T-helper 1 cell (primary cell): ENCODE measurements around the gene DOCK10.
A peak's percentile ranks its signal among the peaks of the same experiment; 100 is the strongest.

Experiments used
- DNase-seq, 5 donors: peaks; one replicate each; pipeline ENCODE4 v3.0.0-alpha.2; 2012 to 2020

The DOCK10 gene

GRCh38 chr2:224944707-224945547, 97.3 kb downstream of the DOCK10 start:
- DNase-seq, result no peak

- DNase-seq, result peak in 1 of 5 donors; percentile 62
Observed at GRCh38 chr2:224943601-224944041, 98.6 kb downstream of the DOCK10 start.

DNA sequence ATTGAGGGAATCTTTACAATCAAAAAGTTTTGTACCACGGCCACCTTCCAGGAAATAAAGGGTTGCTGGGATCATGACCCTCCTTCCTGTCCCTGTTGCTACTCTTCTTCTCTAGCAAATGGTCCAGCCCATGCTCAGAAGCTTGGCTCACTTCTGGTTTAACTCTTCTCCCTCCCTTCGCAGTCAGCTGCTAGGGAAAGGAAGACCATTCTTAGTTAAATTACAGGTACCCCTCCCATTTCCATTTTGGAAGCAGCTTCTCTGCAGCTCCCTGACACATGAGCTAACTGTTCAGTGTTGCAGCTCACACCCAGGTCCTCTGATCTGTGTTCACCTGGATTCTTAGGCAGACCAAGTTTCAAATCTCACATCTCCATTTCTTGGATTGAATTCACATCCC, 100.3 kb downstream of the DOCK10 start:
- DNase-seq, result no peak

GRCh38 chr2:224940618-224941017, 101.7 kb downstream of the DOCK10 start:
- no peak for DNase-seq

GRCh38 chr2:224938651-224939182, 103.6 kb downstream of the DOCK10 start:
- peak in 1 of 5 donors; percentile 69 for DNase-seq

GRCh38 chr2:224937887-224938286, 104.4 kb downstream of the DOCK10 start:
- DNase-seq, result no peak

GRCh38 chr2:224934526-224935188, 107.6 kb downstream of the DOCK10 start:
- no peak for DNase-seq

DNA sequence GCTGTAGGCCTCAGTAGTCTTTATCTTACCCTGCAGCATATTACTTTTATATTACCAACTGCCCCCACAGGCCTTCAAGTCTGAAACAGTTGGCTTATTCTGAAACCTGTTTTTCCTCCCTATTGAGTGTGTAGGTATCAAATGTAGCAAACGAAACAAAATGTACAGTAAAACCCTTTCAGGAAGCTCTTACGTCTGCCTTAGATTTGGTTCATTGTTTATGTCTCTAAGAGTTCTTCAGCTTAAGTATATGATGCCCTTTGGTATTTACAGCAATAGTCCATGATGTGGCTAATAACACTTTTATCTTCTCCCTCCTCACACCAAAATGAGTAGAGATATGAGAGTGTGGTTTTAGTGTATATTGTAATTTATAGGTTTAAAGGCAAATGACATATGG, 108.8 kb downstream of the DOCK10 start:
- DNase-seq, result peak in 1 of 5 donors; percentile 47

DNA sequence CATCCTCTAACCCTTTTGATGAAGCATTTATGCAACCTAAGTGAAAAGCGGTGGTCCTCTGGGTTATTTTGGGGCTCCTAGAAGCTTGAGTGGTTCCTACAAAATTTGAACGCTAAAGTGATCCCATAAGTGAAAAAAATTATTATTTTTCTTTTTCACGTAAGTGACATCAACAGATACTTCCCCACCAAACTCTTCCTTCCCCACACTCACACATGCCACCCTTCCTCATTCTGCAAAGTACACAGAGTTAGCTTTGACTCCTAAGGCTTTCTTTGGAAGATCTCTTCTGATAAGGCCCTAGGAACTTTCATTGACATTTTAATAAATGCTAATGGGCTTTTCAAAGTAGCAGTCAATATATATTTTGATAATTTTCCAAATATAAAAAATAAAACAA, 109.7 kb downstream of the DOCK10 start:
- DNase-seq, result no peak

GRCh38 chr2:224931956-224932355, 110.3 kb downstream of the DOCK10 start:
- no peak for DNase-seq

DNA sequence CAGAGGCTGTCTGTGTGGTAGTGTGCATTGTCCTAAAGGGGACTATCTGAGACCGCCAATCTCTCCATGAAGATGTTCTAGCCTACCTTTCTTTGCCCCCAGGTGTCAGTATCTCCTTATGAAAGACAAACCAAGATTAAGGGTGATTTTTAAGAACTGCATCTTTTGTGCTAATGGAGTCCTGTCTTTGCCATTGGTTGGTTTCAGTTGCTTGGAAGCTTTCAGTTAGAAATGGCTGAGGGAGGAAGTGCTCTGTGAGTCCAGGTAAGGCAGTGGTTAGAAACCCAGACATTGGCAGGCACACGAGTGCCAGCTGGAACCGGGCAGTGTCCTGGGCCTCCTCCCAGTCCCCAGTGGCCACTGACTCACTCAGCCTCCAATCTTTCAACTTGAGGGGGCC, 111.3 kb downstream of the DOCK10 start:
- peak in 1 of 5 donors; percentile 33 for DNase-seq

GRCh38 chr2:224930124-224930523, 112.1 kb downstream of the DOCK10 start:
- peak in 2 of 5 donors; percentile 32 to 78 for DNase-seq

DNA sequence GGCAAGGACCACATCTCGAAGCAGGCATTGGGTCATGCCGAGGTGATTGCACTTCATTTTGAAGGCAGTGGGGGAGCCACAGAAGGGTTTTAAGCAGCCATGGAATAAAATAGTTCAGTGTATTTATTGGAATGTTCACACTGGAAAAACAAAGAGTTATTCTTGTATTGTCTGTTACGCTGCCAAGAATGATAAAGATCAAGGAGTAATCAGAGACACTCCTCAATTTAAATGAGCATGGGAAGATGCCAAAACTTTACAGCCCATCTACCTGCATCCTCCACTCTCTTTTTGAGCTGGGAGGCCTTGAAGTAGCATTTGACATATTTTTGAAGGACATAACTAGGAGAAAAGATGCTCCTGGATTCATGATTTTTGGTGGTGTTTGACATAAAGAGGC, 112.8 kb downstream of the DOCK10 start:
- DNase-seq, result no peak

DNA sequence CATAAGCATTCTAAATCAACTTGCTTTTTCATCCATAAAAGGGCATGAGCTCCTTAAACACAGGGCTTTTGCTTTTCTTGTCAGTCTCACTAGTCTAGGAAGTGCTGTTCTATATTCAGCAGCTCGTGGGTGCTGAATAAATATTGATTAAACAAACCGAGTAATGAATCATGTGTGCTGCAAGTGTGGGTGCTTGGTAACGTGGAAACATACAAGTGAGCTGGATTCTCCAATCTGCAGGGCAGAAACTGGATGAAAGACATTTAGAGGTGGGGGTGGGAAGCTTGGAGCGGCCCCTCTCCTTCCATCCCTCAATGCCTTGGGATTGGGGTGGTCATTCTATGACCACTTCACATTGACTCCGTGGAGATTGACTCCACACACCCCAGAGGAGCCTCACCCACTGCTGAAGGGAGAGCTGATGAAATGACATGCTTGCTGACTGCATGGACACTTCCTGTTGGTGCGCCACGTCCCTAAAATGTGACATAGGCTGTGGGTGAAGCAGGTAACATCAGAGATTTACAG, 114.6 kb downstream of the DOCK10 start:
- DNase-seq, result peak; percentile 21 to 89 (median 58)

GRCh38 chr2:224927011-224927410, 115.3 kb downstream of the DOCK10 start:
- DNase-seq, result peak in 1 of 5 donors; percentile 32

DNA sequence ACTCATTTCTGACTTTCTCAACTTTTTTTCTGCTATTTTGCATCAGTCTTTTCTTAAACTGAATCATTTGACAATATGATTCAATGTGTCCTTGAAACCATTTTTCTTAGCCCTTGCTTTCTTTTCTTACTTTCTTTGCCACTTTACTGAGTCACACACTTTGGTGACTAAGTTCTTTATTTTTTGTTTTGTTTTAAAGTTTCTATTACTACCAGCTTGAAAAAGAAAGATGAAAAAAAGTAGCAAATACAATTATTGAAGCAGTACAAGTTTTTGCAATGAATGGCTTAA, 116.5 kb downstream of the DOCK10 start:
- DNase-seq, result peak in 1 of 5 donors; percentile 76

DNA sequence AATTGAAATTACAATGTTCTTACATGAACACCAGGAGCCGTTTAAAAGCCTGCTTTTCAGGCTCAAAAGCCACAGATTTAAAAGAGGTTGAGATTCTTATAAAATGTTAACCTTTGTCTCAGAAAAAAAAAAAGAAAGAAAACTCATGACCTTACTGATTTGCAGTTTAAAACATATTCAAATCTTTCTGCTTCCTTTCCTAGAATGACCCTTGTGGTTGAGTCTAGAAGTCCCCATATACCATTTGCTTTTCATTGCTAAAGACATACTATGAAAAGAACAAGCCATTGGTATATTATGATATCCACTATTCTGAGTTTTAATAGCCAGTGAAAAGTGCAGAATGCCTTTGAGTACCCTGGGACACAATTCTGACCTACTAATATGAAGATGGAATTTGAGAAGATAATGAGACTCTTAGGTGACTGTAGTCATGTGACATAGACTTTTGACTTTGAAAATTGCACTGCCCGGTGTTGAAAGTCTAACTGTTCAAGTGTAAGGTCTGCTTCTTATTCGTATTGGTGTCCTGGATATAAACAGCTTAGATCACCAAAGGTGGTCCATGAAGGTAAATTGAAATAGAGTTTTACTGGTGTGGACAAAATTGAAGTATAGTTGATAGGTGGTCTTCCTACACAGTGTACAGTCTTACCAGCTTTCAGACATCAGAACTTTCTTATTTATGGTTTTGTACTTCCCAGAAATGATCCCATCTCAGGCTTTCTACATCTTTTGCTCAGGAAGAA, 117.0 kb downstream of the DOCK10 start:
- peak in 1 of 5 donors; percentile 62 for DNase-seq

- DNase-seq, result peak in 1 of 5 donors; percentile 25
Observed at GRCh38 chr2:224924631-224925030, 117.6 kb downstream of the DOCK10 start.

- peak in 1 of 5 donors; percentile 47 for DNase-seq
Observed at GRCh38 chr2:224922142-224922727, 120.0 kb downstream of the DOCK10 start.

DNA sequence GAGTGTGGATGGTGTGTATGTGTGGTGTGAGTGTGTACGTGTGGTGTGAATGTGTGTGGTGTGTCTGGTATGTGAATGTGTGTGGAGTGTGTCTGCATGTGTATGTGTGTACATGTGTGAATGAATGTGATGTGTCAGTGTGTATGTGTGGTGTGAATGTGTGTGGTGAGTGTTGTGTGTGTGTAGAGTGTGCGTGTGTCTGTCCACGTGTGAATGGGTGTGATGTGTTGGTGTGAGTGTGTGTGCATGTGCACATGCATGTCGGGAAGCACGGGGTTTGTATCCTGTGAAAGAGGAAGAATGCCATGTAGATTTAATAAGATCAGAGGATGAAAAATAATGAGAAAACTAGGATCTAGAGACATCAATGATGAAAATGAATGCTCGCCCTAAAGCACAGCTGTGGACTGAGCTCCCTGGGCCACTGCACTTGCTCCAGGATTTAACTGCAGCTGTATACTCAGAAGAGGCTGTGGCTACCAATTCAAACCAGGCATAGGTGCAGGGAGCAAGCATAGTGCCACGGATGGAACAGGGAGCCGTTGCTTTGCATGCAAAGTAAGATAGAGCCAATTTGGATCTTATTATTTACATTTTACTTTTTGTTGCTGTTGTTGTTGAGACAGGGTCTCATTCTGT, 122.7 kb downstream of the DOCK10 start:
- no peak for DNase-seq

DNA sequence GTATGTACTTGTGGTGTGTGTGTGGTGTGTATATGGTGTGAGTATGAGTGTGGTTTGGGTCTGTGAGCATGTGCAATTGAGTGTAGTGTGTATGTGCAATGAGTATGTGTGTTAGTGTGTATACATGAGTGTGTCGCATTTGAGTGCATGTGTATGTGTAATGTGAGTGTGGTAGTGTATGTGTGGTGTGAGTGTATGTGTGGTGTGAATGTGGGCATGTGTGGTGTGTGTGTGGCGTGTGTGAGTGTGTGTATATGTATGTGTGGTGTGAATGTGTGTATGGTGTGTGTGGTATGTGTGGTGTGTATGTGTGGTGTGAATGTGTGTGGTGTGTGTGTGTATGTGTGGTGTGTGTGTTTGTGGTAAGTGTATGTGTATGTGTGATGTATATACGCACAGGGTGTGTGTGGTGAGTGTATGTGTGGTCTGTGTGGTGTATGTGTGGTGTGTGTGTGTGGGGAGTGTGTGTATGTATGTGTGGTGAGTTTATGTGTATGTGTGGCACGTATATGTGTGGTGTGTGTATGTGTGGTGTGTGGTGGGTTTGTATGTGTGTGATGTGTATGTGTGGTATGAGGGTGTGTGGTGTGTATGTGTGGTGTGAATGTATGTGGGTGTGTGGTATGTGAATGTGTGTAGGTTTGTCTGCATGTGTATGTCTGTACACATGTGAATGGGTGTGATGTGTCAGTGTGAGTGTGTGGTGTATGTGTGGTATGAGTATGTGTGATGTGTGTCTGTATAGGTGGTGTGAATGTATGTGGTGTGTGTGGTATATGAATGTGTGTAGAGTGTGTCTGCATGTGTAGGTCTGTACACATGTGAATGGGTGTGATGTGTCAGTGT, 123.4 kb downstream of the DOCK10 start:
- DNase-seq, result no peak
